Central memory CD4-positive, alpha-beta T cell (primary cell): ENCODE data around the gene CBFA2T2.
"Not testable (repeated sequence)": the region's sequence is repeated elsewhere in the genome, so short reads cannot be mapped to it uniquely, and the experiment has no call there.

ENCODE experiments used
- DNase-seq: peaks from one replicate; pipeline ENCODE4 v3.0.0; 2022

Gene CBFA2T2

DNA sequence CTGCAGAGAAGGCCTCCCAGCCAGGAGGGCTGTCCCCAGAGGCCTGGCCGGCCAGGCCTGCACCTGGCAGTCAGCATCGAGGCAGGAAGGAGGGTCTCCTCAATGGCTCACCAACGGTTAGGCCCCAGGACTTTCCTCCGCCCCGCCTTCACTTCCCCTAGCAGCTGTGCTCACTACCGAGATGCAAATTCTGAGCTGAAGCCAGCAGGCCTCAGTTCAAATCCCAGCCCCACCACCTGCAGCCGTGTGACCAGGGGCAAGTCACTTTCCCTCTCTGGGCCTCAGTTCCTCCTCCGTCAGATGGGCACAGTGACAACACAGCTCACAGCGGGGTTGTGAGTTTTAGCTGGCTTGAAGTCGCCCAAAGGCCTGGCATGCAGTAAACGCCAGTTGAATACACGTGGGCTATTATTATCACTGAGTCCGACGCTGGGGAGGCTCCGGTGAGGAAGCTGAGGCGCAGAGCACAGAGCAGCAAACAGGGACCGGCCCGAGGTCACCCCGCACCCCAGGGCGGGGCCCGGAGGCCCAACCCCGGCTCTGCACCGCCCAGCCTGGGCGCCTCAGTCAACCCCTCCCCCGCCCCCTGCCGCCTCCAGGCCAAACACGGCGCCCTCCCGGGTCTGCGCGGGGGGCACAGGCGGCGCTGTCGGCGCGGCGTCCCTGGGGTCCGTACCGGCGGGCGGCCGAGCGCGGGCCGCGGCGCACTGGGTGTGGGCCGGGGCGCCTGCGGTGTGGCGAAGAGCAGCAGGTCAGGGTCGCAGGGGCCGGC lies 195.6 kb downstream of the CBFA2T2 start:
- no peak for DNase-seq

GRCh38 chr20:33686100-33686983 lies 196.4 kb downstream of the CBFA2T2 start, which contains the start of gene E2F1:
Gene E2F1 (minus strand): TSS chr20:33686385. CDS start chr20:33686264, 121 bp downstream.
- DNase-seq: peak; percentile 91

- no peak for DNase-seq
These were observed 197.1 kb downstream of the CBFA2T2 start for GRCh38 chr20:33686984-33687366.

DNA sequence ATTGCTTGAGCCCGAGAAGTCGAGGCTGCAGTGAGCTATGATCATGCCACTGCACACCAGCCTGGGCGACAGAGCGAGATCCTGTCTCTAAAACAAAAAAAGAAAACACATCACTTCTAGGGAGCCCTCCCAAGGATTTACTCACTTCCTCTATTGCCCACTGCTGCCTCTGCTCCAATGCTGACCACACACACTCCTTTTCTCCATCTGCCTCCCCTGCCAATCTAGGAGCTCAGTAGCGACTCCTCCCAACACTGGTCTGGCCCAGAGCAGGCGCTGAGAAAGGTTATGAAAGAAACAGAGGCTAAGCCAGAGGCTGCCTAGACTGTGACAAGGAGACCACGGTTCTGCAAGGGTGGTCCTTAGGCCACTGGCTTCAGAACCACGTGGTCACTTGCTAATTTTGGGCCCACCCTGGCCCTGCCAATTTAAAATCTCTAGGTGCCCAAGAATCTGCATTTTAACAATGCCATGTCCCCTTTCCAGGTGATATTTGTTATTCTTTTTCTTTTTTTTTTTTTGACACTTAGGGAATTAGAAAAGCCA lies 197.5 kb downstream of the CBFA2T2 start:
- DNase-seq: no peak

DNA sequence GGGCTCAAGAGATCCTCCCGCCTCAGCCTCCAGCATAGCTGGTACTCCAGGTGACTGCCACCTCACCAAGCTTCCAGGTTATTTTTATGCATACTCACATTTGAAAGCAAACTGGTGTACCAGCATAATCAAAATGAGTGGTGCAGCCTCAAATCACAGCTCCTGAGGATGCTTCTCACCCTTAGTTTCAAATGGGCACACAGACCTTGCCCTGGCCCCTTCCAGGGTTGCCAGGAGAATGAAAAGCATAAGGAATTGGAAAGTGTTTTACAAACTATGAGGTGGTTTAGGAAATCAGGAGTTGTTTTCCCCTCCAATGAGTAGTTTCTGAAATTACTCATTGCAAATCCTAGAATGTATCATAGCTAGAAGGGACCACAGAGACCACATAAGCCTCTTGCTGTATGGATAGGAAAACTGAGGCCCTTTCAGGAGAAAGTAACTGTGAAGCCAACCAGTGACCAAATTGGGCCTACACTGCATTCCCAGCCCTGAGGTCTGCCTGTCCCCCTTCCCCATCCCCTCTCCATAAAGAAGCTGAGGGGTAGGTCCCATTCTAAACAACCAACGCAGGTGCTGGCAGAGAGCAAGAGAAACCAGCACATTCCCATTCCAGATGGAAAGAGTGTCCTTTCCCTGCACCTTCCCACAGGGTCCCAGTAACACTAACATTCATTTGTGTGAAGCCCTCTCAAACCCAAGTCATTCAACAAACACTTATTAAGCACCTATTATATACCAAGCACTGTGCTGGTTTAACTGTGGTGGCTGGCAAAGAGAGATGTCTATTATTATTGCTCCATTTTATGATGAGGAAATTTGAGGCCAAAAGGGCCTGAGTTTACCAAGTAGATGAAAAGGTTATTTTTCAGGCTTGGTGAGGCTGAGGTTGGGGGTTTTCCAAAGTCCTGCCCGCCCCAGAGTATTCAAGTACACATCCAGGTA lies 198.4 kb downstream of the CBFA2T2 start:
- no peak for DNase-seq

DNA sequence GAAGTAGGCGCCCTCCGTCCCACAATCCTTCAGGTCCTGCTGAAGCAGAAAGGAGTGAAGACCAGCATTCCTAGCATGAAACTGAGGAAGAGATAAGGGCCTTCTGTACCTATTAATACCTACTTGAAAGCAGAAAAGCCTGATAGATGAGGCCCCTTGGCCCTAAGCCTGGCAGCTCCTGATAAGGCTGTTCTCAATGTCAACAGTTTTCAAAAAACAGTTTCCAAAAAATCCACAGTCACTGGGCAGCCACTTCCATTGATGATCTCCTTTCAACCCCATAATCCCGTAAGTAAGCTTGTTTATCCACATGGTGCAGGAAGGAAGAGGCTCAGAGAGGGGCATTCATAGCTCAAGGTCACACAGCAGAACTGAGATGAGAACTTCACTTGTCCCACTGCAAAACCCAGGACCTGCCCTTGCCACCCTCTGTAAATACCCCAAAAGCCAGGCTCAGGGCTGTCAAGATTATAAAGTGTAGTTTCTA lies 199.1 kb downstream of the CBFA2T2 start:
- no peak for DNase-seq

GRCh38 chr20:33689493-33689892 lies 199.6 kb downstream of the CBFA2T2 start:
- DNase-seq: no peak

- DNase-seq: peak; percentile 47
These were observed 200.1 kb downstream of the CBFA2T2 start for GRCh38 chr20:33689973-33690372.

GRCh38 chr20:33693289-33693688 lies 203.4 kb downstream of the CBFA2T2 start:
- no peak for DNase-seq

GRCh38 chr20:33693741-33694638 lies 204.1 kb downstream of the CBFA2T2 start:
- DNase-seq: no peak

DNA sequence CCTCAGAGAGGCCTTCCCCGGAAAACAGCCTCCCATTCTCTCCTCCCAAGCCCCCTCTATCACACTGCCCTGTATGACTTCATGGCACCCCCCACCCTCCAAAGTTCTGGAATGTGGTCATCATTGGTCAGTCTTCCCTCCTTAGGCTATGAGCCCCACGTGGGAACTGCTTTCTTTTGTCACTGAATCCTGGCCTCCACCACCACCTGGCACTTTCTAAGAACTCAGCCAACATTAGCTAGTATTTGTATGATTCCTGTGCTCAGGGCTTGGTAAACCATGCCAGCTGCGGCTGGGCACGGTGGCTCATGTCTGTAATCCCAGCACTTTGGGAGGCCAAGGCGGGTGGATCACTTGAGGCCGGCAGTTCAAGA lies 204.7 kb downstream of the CBFA2T2 start:
- DNase-seq: no peak

DNA sequence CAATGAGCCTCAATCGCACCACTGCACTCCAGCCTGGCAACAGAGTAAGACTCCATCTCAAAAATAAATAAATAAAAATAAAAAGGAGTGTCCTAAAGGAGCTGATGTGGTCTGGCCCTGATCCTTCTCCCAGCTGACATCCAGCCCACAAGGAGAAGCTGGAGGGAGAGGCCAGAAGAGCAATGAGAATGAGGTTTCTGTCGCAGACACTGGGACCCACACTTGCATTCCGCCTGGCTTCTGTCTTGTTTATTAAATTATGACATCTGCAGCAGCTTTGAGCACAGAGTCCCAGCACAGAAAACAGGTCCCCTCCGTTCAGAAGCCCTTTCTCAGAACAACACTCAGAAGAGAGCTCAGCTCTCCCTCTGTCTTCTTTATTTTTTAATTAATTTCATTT lies 206.6 kb downstream of the CBFA2T2 start:
- DNase-seq: no peak

DNA sequence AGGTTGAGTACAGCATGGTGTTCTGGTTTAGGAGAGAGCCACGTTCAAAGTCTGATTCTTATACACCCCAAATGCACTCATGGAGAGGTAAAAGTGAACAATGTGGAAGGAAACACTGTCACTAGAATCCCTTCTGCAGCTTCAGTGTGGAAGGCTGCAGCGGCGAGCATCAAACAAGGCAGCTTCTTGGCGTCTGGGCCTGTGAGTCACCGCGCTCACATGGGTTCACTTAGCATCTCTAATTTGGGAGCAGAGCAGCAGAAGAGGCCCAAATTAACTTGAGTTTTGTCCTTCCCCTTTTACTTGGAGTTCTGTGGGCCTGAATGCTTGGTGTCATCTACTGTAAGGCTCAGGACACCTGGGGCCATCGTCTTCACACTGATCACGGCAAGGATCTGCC lies 207.2 kb downstream of the CBFA2T2 start:
- no peak for DNase-seq

GRCh38 chr20:33698966-33699365 lies 209.1 kb downstream of the CBFA2T2 start:
- DNase-seq: not testable (repeated sequence)
